ENCODE data around the gene CDIPT.
"Not testable (repeated sequence)": the region's sequence is repeated elsewhere in the genome, so short reads cannot be mapped to it uniquely, and the experiment has no call there.

The CDIPT gene

DNA sequence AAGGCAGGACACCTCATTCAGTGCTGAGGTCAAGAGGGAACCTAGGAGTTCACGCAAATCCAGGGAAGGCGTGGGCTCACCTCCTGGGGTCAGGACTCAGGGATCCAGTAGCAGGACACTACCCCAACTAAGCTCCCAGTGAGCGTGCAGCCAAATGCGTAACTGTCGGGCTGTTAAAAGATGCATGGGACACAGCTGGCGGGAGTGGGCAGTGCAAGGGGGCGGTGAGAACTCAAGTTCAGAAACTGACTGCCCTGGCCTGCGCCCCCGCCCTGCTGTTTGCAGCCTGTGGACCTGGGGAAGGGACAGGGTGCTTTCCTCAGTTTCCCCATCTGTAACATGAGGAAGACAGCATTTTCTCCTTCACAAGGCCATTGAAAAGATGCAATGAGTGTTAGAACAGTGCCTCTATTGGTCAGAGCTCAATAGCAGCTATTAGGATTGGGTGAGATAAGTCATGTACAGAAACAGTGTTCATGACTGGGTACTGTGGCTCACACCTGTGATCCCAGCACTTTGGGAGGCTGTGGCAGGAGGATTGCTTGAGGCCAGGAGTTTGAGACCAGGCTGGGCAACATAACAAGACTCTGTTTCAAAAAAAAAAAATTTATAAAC is 20.2 kb downstream of the CDIPT start:
- no peaks in the 10 kb centered on the region for H3K27me3 ChIP-seq (ENCODE audit: control insufficient read depth in 1 of 2, insufficient read depth in 2 of 2, low read length in 2 of 2)
- H3K36me3 ChIP-seq (ENCODE audit: control insufficient read depth in 2 of 2, insufficient read depth in 2 of 2, low read length in 2 of 2) = peaks cover 28 to 53% of the 10 kb centered on the region in 2 donors
- H3K4me1 ChIP-seq (ENCODE audit: control insufficient read depth, insufficient read depth, low read length) = peaks cover 8% of the 10 kb centered on the region
- no peaks in the 10 kb centered on the region for H3K9me3 ChIP-seq (ENCODE audit: control insufficient read depth in 2 of 2, low read length in 2 of 2)
- no peak overlapping the region for H3K4me3 ChIP-seq (ENCODE audit: low read length in 2 of 2)
- H3K9ac ChIP-seq (ENCODE audit: low read length in 2 of 2) = no peak overlapping the region
- H3K27ac ChIP-seq (ENCODE audit: low read length) = no peak overlapping the region

GRCh38 chr16:29841631-29842030 is 21.4 kb downstream of the CDIPT start:
- H3K27ac ChIP-seq (ENCODE audit: low read length) = no peak overlapping the region
- H3K9me3 ChIP-seq (ENCODE audit: control insufficient read depth in 2 of 2, low read length in 2 of 2) = no peaks in the 10 kb centered on the region
- H3K27me3 ChIP-seq (ENCODE audit: control insufficient read depth in 1 of 2, insufficient read depth in 2 of 2, low read length in 2 of 2) = no peaks in the 10 kb centered on the region
- peaks cover 29 to 49% of the 10 kb centered on the region in 2 donors for H3K36me3 ChIP-seq (ENCODE audit: control insufficient read depth in 2 of 2, insufficient read depth in 2 of 2, low read length in 2 of 2)
- H3K4me1 ChIP-seq (ENCODE audit: control insufficient read depth, insufficient read depth, low read length) = peaks cover 8% of the 10 kb centered on the region
- no peak overlapping the region for H3K4me3 ChIP-seq (ENCODE audit: low read length in 2 of 2)
- no peak overlapping the region for H3K9ac ChIP-seq (ENCODE audit: low read length in 2 of 2)

- no peak overlapping the region for H3K9ac ChIP-seq (ENCODE audit: low read length in 2 of 2)
- no peaks in the 10 kb centered on the region for H3K27me3 ChIP-seq (ENCODE audit: control insufficient read depth in 1 of 2, insufficient read depth in 2 of 2, low read length in 2 of 2)
- H3K36me3 ChIP-seq (ENCODE audit: control insufficient read depth in 2 of 2, insufficient read depth in 2 of 2, low read length in 2 of 2) = peaks cover 32 to 44% of the 10 kb centered on the region in 2 donors
- no peak overlapping the region for H3K27ac ChIP-seq (ENCODE audit: low read length)
- H3K9me3 ChIP-seq (ENCODE audit: control insufficient read depth in 2 of 2, low read length in 2 of 2) = no peaks in the 10 kb centered on the region
- no peak overlapping the region for H3K4me3 ChIP-seq (ENCODE audit: low read length in 2 of 2)
- peaks cover 4% of the 10 kb centered on the region for H3K4me1 ChIP-seq (ENCODE audit: control insufficient read depth, insufficient read depth, low read length)
Observed at GRCh38 chr16:29840240-29840639, 22.8 kb downstream of the CDIPT start.

- Histone ChIP-seq H3K27me3 (ENCODE audit: control insufficient read depth in 1 of 2, insufficient read depth in 2 of 2, low read length in 2 of 2) (no peaks in the 10 kb centered on the region), H3K4me1 (ENCODE audit: control insufficient read depth, insufficient read depth, low read length) (peaks cover 2% of the 10 kb centered on the region), H3K9ac (ENCODE audit: low read length in 2 of 2) (no peak overlapping the region), H3K9me3 (ENCODE audit: control insufficient read depth in 2 of 2, low read length in 2 of 2) (no peaks in the 10 kb centered on the region), H3K36me3 (ENCODE audit: control insufficient read depth in 2 of 2, insufficient read depth in 2 of 2, low read length in 2 of 2) (peaks cover 35 to 45% of the 10 kb centered on the region in 2 donors), H3K4me3 (ENCODE audit: low read length in 2 of 2) (no peak overlapping the region), H3K27ac (ENCODE audit: low read length) (no peak overlapping the region)
Observed at GRCh38 chr16:29839822-29840221, 23.2 kb downstream of the CDIPT start.

DNA sequence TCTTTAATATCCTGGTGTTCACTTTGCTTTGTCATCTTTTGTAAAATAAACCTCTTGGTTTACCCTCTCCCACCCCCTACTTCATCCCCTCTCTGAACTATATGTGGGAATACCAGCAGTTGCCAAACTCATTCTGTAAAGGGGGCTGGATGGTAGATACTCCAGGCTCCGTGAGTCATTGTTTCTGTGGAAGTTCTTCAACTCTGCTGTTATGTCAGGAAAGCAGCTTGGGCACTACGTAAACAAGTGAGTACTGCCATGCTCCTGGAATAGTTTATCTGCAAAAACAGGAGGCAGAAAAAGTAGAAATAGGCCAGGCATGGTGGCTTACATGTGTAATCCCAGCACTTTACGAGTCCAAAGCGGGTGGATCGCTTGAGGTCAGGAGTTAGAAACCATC is 25.2 kb downstream of the CDIPT start:
- Histone ChIP-seq H3K36me3 (ENCODE audit: control insufficient read depth in 2 of 2, insufficient read depth in 2 of 2, low read length in 2 of 2) (peaks cover 39 to 51% of the 10 kb centered on the region in 2 donors), H3K27ac (ENCODE audit: low read length) (no peak overlapping the region), H3K9me3 (ENCODE audit: control insufficient read depth in 2 of 2, low read length in 2 of 2) (no peaks in the 10 kb centered on the region), H3K4me1 (ENCODE audit: control insufficient read depth, insufficient read depth, low read length) (no peaks in the 10 kb centered on the region), H3K9ac (ENCODE audit: low read length in 2 of 2) (no peak overlapping the region), H3K27me3 (ENCODE audit: control insufficient read depth in 1 of 2, insufficient read depth in 2 of 2, low read length in 2 of 2) (no peaks in the 10 kb centered on the region), H3K4me3 (ENCODE audit: low read length in 2 of 2) (no peak overlapping the region)

- no peaks in the 10 kb centered on the region for H3K27me3 ChIP-seq (ENCODE audit: control insufficient read depth in 1 of 2, insufficient read depth in 2 of 2, low read length in 2 of 2)
- H3K36me3 ChIP-seq (ENCODE audit: control insufficient read depth in 2 of 2, insufficient read depth in 2 of 2, low read length in 2 of 2) = peaks cover 37 to 44% of the 10 kb centered on the region in 2 donors
- H3K4me1 ChIP-seq (ENCODE audit: control insufficient read depth, insufficient read depth, low read length) = no peaks in the 10 kb centered on the region
- H3K9me3 ChIP-seq (ENCODE audit: control insufficient read depth in 2 of 2, low read length in 2 of 2) = no peaks in the 10 kb centered on the region
- no peak overlapping the region for H3K27ac ChIP-seq (ENCODE audit: low read length)
- no peak overlapping the region for H3K4me3 ChIP-seq (ENCODE audit: low read length in 2 of 2)
- H3K9ac ChIP-seq (ENCODE audit: low read length in 2 of 2) = no peak overlapping the region
Observed at GRCh38 chr16:29836623-29837022, 26.4 kb downstream of the CDIPT start.

- H3K36me3 ChIP-seq (ENCODE audit: control insufficient read depth in 2 of 2, insufficient read depth in 2 of 2, low read length in 2 of 2) = peaks cover 36 to 37% of the 10 kb centered on the region in 2 donors
- H3K9me3 ChIP-seq (ENCODE audit: control insufficient read depth in 2 of 2, low read length in 2 of 2) = no peaks in the 10 kb centered on the region
Observed at GRCh38 chr16:29835926-29836325, 27.1 kb downstream of the CDIPT start.

GRCh38 chr16:29834079-29834478 is 28.9 kb downstream of the CDIPT start:
- Histone ChIP-seq H3K4me1 (ENCODE audit: control insufficient read depth, insufficient read depth, low read length) (no peaks in the 10 kb centered on the region), H3K36me3 (ENCODE audit: control insufficient read depth in 2 of 2, insufficient read depth in 2 of 2, low read length in 2 of 2) (peaks cover 36 to 43% of the 10 kb centered on the region in 2 donors), H3K9me3 (ENCODE audit: control insufficient read depth in 2 of 2, low read length in 2 of 2) (no peaks in the 10 kb centered on the region), H3K9ac (ENCODE audit: low read length in 2 of 2) (no peak overlapping the region), H3K27ac (ENCODE audit: low read length) (no peak overlapping the region), H3K27me3 (ENCODE audit: control insufficient read depth in 1 of 2, insufficient read depth in 2 of 2, low read length in 2 of 2) (no peaks in the 10 kb centered on the region), H3K4me3 (ENCODE audit: low read length in 2 of 2) (no peak overlapping the region)

More at GRCh38 chr16:29835926-29836325, 27.1 kb downstream of the CDIPT start:
- no peak overlapping the region for H3K4me3 ChIP-seq (ENCODE audit: low read length in 2 of 2)
- no peaks in the 10 kb centered on the region for H3K4me1 ChIP-seq (ENCODE audit: control insufficient read depth, insufficient read depth, low read length)
- H3K9ac ChIP-seq (ENCODE audit: low read length in 2 of 2) = no peak overlapping the region
- H3K27me3 ChIP-seq (ENCODE audit: control insufficient read depth in 1 of 2, insufficient read depth in 2 of 2, low read length in 2 of 2) = no peaks in the 10 kb centered on the region
- no peak overlapping the region for H3K27ac ChIP-seq (ENCODE audit: low read length)

- not testable (repeated sequence) for H3K4me1 ChIP-seq (ENCODE audit: control insufficient read depth, insufficient read depth, low read length); H3K27me3 ChIP-seq (ENCODE audit: control insufficient read depth in 1 of 2, insufficient read depth in 2 of 2, low read length in 2 of 2); H3K9me3 ChIP-seq (ENCODE audit: control insufficient read depth in 2 of 2, low read length in 2 of 2); H3K27ac ChIP-seq (ENCODE audit: low read length); H3K9ac ChIP-seq (ENCODE audit: low read length in 2 of 2); H3K4me3 ChIP-seq (ENCODE audit: low read length in 2 of 2)
- peaks cover 33 to 43% of the 10 kb centered on the region in 2 donors for H3K36me3 ChIP-seq (ENCODE audit: control insufficient read depth in 2 of 2, insufficient read depth in 2 of 2, low read length in 2 of 2)
Observed at GRCh38 chr16:29833219-29833618, 29.8 kb downstream of the CDIPT start.

GRCh38 chr16:29831490-29831889 is 31.5 kb downstream of the CDIPT start:
- no peak overlapping the region for H3K4me3 ChIP-seq (ENCODE audit: low read length in 2 of 2)
- H3K4me1 ChIP-seq (ENCODE audit: control insufficient read depth, insufficient read depth, low read length) = peaks cover 6% of the 10 kb centered on the region
- peaks cover 24 to 34% of the 10 kb centered on the region in 2 donors for H3K36me3 ChIP-seq (ENCODE audit: control insufficient read depth in 2 of 2, insufficient read depth in 2 of 2, low read length in 2 of 2)
- no peaks in the 10 kb centered on the region for H3K27me3 ChIP-seq (ENCODE audit: control insufficient read depth in 1 of 2, insufficient read depth in 2 of 2, low read length in 2 of 2)
- no peak overlapping the region for H3K27ac ChIP-seq (ENCODE audit: low read length)
- no peak overlapping the region for H3K9ac ChIP-seq (ENCODE audit: low read length in 2 of 2)
- H3K9me3 ChIP-seq (ENCODE audit: control insufficient read depth in 2 of 2, low read length in 2 of 2) = no peaks in the 10 kb centered on the region

DNA sequence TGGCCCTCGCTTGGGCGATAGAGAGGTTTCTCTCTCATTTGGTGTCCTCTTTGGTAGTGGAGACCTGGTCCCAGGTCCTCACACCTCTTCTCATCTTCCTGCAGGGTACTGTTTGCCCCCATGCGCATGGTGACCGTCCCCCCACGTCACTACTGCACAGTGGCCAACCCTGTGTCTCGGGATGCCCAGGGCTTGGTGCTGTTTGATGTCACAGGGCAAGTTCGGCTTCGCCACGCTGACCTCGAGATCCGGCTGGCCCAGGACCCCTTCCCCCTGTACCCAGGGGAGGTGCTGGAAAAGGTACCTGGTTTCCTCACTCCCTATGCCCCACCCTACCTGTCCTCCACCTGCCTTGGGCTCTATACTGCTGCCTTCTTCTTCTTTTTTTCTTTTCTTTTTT is 32.3 kb downstream of the CDIPT start:
- Histone ChIP-seq H3K9me3 (ENCODE audit: control insufficient read depth in 2 of 2, low read length in 2 of 2) (no peaks in the 10 kb centered on the region), H3K4me3 (ENCODE audit: low read length in 2 of 2) (no peak overlapping the region), H3K9ac (ENCODE audit: low read length in 2 of 2) (no peak overlapping the region), H3K36me3 (ENCODE audit: control insufficient read depth in 2 of 2, insufficient read depth in 2 of 2, low read length in 2 of 2) (peaks cover 23 to 32% of the 10 kb centered on the region in 2 donors), H3K4me1 (ENCODE audit: control insufficient read depth, insufficient read depth, low read length) (peaks cover 10% of the 10 kb centered on the region), H3K27ac (ENCODE audit: low read length) (no peak overlapping the region), H3K27me3 (ENCODE audit: control insufficient read depth in 1 of 2, insufficient read depth in 2 of 2, low read length in 2 of 2) (no peaks in the 10 kb centered on the region)
